ENCODE measurements around the gene NUP210. TPM values are rescaled to one million over a fixed set of nuclear protein-coding genes. Genes with fewer than 3 reads are reported as not detected.
A peak's percentile ranks its signal among the peaks of the same experiment; 100 is the strongest.

The NUP210 gene
- total and polyA plus RNA-seq, 2 of the 13 experiments (the other 11 are each of a cell fraction or from before 2014, with no cell fraction given): 31.6 to 35.2 TPM

DNA sequence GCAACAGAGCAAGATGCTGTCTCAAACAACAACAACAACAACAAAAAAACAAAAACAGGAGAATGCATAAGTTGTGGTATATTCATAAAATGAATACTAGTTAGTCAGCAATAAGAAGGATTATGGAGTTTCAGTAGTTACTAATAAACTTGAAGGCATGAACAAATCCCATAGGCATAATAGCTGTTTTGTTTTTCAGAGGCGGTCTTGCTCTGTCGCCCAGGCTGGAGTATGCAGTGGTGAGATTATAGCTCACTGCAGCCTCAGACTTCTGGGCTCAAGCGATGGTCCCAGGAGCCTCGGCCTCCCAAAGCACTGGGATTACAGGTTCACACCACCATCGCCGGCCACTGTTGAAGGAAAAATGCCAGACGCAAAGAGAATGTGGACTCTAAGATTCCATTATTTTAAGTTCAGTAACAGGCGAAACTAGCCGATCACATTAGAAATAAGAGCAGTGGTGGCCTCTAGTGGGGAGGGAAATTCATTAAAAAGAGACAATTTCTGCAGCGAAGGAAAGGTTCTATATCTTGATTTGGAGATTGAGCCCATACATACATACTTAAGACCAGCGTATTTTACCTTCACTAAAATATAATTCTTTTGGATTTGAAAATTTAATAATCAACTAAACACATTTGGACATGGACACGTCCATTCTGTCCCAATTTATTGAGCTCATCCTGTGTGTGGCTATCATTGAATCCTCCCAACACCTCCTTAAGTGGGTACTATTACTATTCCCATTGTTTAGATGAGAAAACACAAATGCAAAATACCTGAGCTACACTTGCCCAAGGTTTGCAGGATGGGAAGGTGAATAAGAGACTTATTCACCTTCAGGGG lies 32.6 kb upstream of the NUP210 start (continued):
- TF ChIP-seq ZNF441 (CRISPR knock-in tag; IDR thresholded peaks at IDR 0.05; ENCODE audit: borderline replicate concordance) (no peak), TBX2 (CRISPR knock-in tag; IDR thresholded peaks at IDR 0.05; ENCODE audit: borderline replicate concordance) (0 out of 2 replicates have a peak, but pooled peaks have one; percentile 29), NR3C1 (CRISPR knock-in tag; IDR thresholded peaks at IDR 0.05) (no peak), SPEN (CRISPR knock-in tag; IDR thresholded peaks at IDR 0.05; ENCODE audit: low read depth) (no peak), MEIS2 (CRISPR knock-in tag; IDR thresholded peaks at IDR 0.05) (0 out of 2 replicates have a peak, but pooled peaks have one; percentile 10), ZFP62 (CRISPR knock-in tag; IDR thresholded peaks at IDR 0.05) (no peak), PTBP1 (IDR thresholded peaks at IDR 0.05; ENCODE audit: low read depth, low read length, poor library complexity, severe bottlenecking) (no peak), FOXP1 (IDR thresholded peaks at IDR 0.05) (peak; percentile 51; the same call in 1 of the 2 replicates), FOXP1 (CRISPR knock-in tag; IDR thresholded peaks at IDR 0.05) (no peak), RNF219 (CRISPR knock-in tag; IDR thresholded peaks at IDR 0.05) (no peak)
- TF ChIP-seq, protein P1, sequence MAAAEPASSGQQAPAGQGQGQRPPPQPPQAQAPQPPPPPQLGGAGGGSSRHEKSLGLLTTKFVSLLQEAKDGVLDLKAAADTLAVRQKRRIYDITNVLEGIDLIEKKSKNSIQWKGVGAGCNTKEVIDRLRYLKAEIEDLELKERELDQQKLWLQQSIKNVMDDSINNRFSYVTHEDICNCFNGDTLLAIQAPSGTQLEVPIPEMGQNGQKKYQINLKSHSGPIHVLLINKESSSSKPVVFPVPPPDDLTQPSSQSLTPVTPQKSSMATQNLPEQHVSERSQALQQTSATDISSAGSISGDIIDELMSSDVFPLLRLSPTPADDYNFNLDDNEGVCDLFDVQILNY (CRISPR knock-in tag; conservative IDR thresholded peaks at IDR 0.05): no peak

Data from HepG2 (cell line).